ENCODE measurements around the gene LRIT3. TPM values are rescaled to one million over a fixed set of nuclear protein-coding genes. Genes with fewer than 3 reads are reported as not detected.

Gene LRIT3, protein sequence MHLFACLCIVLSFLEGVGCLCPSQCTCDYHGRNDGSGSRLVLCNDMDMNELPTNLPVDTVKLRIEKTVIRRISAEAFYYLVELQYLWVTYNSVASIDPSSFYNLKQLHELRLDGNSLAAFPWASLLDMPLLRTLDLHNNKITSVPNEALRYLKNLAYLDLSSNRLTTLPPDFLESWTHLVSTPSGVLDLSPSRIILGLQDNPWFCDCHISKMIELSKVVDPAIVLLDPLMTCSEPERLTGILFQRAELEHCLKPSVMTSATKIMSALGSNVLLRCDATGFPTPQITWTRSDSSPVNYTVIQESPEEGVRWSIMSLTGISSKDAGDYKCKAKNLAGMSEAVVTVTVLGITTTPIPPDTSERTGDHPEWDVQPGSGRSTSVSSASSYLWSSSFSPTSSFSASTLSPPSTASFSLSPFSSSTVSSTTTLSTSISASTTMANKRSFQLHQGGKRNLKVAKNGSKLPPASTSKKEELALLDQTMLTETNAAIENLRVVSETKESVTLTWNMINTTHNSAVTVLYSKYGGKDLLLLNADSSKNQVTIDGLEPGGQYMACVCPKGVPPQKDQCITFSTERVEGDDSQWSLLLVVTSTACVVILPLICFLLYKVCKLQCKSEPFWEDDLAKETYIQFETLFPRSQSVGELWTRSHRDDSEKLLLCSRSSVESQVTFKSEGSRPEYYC
- under 1 TPM; 0.19 to 0.37 (median 0.28) TPM for total RNA-seq

- no peak for TF ChIP-seq CTCF (IDR thresholded peaks at IDR 0.05)
- DNase-seq (ENCODE audit: low spot score) (no peak), ATAC-seq (ENCODE audit: low FRiP score) (no peak)
Measured at GRCh38 chr4:109847896-109848442, at the start of gene LRIT3. Gene LRIT3, plus strand, starts transcription at chr4:109848107. Its CDS starts 95 bp downstream, at chr4:109848202.

GRCh38 chr4:109798866-109799265, 49.0 kb upstream of the LRIT3 start:
- TF ChIP-seq CTCF (IDR thresholded peaks at IDR 0.05), result no peak
- DNase-seq (ENCODE audit: low spot score) (no peak), ATAC-seq (ENCODE audit: low FRiP score) (no peak)

DNA sequence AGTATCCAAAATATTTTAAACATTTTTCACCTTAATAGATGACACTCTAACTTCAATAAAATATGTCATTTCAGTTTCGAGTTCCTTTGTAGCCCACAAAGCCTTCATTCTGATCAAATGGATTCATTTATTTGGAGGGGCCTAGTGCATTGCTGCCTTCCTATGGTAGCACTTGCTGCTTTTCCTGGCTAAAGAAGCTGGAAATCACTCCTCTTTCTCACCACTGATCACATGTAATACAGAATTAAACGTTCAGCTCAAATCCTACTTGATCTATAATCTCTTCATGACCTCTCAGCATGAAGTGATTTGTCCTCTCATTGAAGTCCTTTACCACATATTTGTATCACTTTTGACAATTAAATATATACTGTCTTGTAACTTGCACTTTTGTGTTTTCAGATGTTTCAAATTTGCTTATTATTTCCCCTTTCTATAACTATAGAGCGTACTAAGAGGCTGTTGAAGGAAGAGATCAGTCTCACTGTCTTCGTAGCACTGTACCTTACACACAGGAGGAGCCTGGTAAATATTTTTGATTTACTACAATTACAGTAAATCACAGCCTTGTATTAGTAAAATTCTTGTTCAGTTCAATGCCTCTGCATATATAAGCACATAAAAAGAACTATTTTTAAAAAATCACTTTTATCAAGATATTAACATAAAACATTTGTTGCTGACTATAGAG, 46.7 kb upstream of the LRIT3 start:
- TF ChIP-seq CTCF (IDR thresholded peaks at IDR 0.05), result no peak
- no peak for DNase-seq (ENCODE audit: low spot score)
- ATAC-seq (ENCODE audit: low FRiP score), result no peak

DNA sequence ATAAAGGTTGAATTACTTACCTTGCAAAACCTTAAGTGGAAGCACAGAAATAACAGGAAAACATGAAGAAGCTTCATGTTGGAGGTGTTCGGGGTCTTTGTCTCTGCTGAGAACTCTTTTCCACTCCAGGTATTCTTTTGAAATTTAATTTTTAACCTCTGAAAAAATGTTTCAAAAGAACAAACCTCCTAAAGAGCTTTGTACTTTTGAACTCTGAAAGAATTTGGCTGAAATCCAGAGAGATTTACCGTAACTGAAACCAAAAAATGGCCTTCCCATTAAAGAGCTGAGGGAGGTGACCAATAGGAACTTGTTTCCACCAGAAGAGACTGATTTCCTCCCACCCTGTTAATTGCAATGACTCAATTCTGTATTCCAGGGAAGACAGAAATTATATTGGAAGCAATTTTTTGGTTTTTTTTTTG, 46.0 kb upstream of the LRIT3 start, which contains the start of gene CFI:
TSS of gene CFI (minus strand) at position 105 of the 425 bp plus-strand sequence. CDS start at position 77, 28 bp downstream.
- DNase-seq (ENCODE audit: low spot score), result no peak
- peak; percentile 74 for ATAC-seq (ENCODE audit: low FRiP score)
- TF ChIP-seq CTCF (IDR thresholded peaks at IDR 0.05), result no peak

DNA sequence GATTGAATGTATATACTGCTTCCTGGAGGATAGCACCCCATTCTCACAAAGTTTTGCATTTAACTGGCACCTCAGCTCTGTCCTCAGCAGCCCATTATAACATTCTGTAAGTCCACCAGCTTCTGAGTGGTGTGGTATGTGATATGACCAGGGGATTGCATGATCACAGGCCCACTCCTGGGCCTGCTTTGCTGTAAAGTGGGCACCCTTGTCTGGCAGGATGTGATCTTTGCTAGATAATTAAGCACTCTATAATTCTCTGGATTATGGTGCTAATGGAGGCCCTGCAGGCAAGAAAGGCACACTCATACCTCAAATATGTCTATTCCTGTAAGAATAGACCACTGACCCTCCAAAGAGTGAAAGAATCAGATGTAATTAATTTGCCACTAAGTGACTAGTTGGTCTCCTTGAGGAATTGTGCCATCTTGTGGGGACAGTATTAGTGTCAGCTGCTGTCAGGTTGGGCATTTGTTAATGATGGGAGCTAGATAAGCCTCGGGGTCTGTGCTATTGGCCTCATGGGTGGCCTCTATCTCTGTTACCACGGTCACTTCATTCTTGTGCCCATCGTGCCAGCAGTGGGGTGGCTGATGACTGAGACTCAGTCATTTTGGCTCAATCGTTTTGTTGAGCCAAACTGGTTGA, 43.9 kb upstream of the LRIT3 start:
- TF ChIP-seq CTCF (IDR thresholded peaks at IDR 0.05), result no peak
- no peak for DNase-seq (ENCODE audit: low spot score)
- no peak for ATAC-seq (ENCODE audit: low FRiP score)

GRCh38 chr4:109809655-109810054, 38.3 kb upstream of the LRIT3 start:
- DNase-seq (ENCODE audit: low spot score), result no peak
- no peak for TF ChIP-seq CTCF (IDR thresholded peaks at IDR 0.05)
- no peak for ATAC-seq (ENCODE audit: low FRiP score)
